Erythroblast (primary cell): ENCODE results near the gene ZNRF1.

Experiments
- GATA1 ChIP-seq: IDR thresholded peaks from 2 replicates; pipeline ENCODE4 v1.6.1; 2011; ENCODE audit warnings: low read depth, mild to moderate bottlenecking, control low read depth, low read length, moderate library complexity
- POLR2A ChIP-seq: IDR thresholded peaks from 2 replicates; pipeline ENCODE4 v1.6.1; 2011; ENCODE audit warnings: mild to moderate bottlenecking, low read length

DNA sequence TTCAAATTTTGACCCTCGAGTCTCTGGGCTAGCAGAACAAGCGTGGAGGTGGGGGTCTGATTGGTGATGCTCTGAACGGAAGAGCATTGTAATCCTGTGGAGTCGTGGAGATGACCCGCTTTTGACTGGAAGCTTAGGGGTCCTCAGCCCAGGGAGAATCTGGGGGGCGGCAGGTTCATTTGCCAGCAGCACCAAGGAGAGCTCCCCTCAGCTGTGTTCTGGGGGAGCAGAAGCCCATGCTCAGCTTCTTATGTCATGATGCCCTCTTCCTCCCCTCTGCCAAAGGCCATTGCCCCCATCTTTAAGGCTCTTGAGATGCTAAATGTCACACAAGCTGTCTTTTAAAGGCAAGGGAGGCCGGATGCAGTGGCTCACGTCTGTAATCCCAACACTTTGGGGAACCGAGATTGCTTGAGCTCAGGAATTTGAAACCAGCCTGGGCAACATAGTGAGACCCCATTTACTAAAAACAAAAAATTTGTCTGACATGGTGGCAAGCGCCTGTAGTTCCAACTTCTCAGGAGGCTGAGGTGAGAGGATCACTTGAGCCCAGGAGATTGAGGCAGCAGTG, 98.5 kb downstream of the ZNRF1 start:
- TF ChIP-seq POLR2A (no peak), GATA1 (no peak)
